SK-N-SH treated with all-trans-retinoic acid at 6 μM for 48 hours (cell line): ENCODE data around the gene HPCAL1.

Source experiments
- ATAC-seq: fragments of 200-7000 bp; cut with Tn5 transposase; 3 replicates; pipeline ENCODE4 v1.9.1; 2020; ENCODE audit warnings: mild to moderate bottlenecking, moderate library complexity
- ARNTL ChIP-seq: fragments of 450-650 bp; formaldehyde crosslinking; IDR thresholded peaks from 2 replicates; pipeline ENCODE4 v1.5.0; 2020; ENCODE audit warnings: low read depth, mild to moderate bottlenecking, moderate library complexity, borderline replicate concordance
- BACH2 ChIP-seq: fragments of 250-450 bp; sonication (Bioruptor Pico); IDR thresholded peaks from 2 replicates; pipeline ENCODE4 v1.9.0; 2021; ENCODE audit warnings: mild to moderate bottlenecking, borderline replicate concordance
- CREB5 ChIP-seq: fragments of 250-450 bp; sonication (Bioruptor Pico); IDR thresholded peaks from 2 replicates; pipeline ENCODE4 v1.5.1; 2020; ENCODE audit warnings: low read depth, mild to moderate bottlenecking, moderate library complexity
- CSDC2 ChIP-seq: fragments of 250-450 bp; sonication (Bioruptor Pico); IDR thresholded peaks from 2 replicates; pipeline ENCODE4 v1.5.0; 2020; ENCODE audit warnings: mild to moderate bottlenecking, moderate library complexity
- ESRRG ChIP-seq: fragments of 250-450 bp; sonication (Bioruptor Pico); IDR thresholded peaks from 2 replicates; pipeline ENCODE4 v1.6.1; 2021; ENCODE audit warnings: mild to moderate bottlenecking
- GLIS3 ChIP-seq: fragments of 250-450 bp; sonication (Bioruptor Pico); IDR thresholded peaks from 2 replicates; pipeline ENCODE4 v1.5.0; 2020; ENCODE audit warnings: mild to moderate bottlenecking, moderate library complexity
- ISL1 ChIP-seq: fragments of 250-450 bp; sonication (Bioruptor Pico); IDR thresholded peaks from 2 replicates; pipeline ENCODE4 v2.1.2; 2022; ENCODE audit warnings: mild to moderate bottlenecking, moderate library complexity
- OSR1 ChIP-seq: fragments of 250-450 bp; sonication (Bioruptor Pico); IDR thresholded peaks from 2 replicates; pipeline ENCODE4 v1.8.0; 2022; ENCODE audit warnings: moderate library complexity, mild to moderate bottlenecking, inconsistent platforms
- PATZ1 ChIP-seq: fragments of 250-450 bp; sonication (Bioruptor Pico); IDR thresholded peaks from 2 replicates; pipeline ENCODE4 v1.8.0; 2020; ENCODE audit warnings: mild to moderate bottlenecking, moderate library complexity, borderline replicate concordance
- PPARA ChIP-seq: fragments of 250-450 bp; sonication (Bioruptor Pico); IDR thresholded peaks from 2 replicates; pipeline ENCODE4 v1.5.0; 2020; ENCODE audit warnings: mild to moderate bottlenecking, borderline replicate concordance
- RARB ChIP-seq: fragments of 250-450 bp; sonication (Bioruptor Pico); IDR thresholded peaks from 2 replicates; pipeline ENCODE4 v1.8.0; 2021; ENCODE audit warnings: mild to moderate bottlenecking, moderate library complexity
- SNAI2 ChIP-seq: fragments of 250-450 bp; sonication (Bioruptor Pico); IDR thresholded peaks from 2 replicates; pipeline ENCODE4 v1.5.0; 2020; ENCODE audit warnings: mild to moderate bottlenecking, moderate library complexity
- TOX ChIP-seq: fragments of 250-450 bp; sonication (Bioruptor Pico); IDR thresholded peaks from 2 replicates; pipeline ENCODE4 v1.8.0; 2021; ENCODE audit warnings: mild to moderate bottlenecking, moderate library complexity, borderline replicate concordance
- TSHZ2 ChIP-seq: fragments of 250-450 bp; sonication (Bioruptor Pico); IDR thresholded peaks from 2 replicates; pipeline ENCODE4 v1.5.0; 2020; ENCODE audit warnings: mild to moderate bottlenecking, moderate library complexity
- ZC3H10 ChIP-seq: fragments of 250-450 bp; sonication (Bioruptor Pico); IDR thresholded peaks from 2 replicates; pipeline ENCODE4 v1.5.1; 2021; ENCODE audit warnings: mild to moderate bottlenecking, moderate library complexity
- ZFP3 ChIP-seq: fragments of 250-450 bp; sonication (Bioruptor Pico); IDR thresholded peaks from 2 replicates; pipeline ENCODE4 v1.5.0; 2020; ENCODE audit warnings: mild to moderate bottlenecking, moderate library complexity
- ZFP30 ChIP-seq: fragments of 450-650 bp; formaldehyde crosslinking; IDR thresholded peaks from 2 replicates; pipeline ENCODE4 v1.5.0; 2022; ENCODE audit warnings: mild to moderate bottlenecking, moderate library complexity
- ZNF565 ChIP-seq: fragments of 450-650 bp; formaldehyde crosslinking; conservative IDR thresholded peaks from 2 replicates; pipeline ENCODE4 v1.5.0; 2020; ENCODE audit warnings: low read depth, mild to moderate bottlenecking, moderate library complexity

The HPCAL1 gene

GRCh38 chr2:10276481-10277292 is 26.0 kb upstream of the HPCAL1 start (continued):
- no peak for TF ChIP-seq GLIS3 (CRISPR knock-in tag)
- no peak for TF ChIP-seq ESRRG (CRISPR knock-in tag)
- no peak for TF ChIP-seq ISL1
- no peak for TF ChIP-seq PPARA

GRCh38 chr2:10277293-10278028 is 25.2 kb upstream of the HPCAL1 start:
- no peak for ATAC-seq
- TF ChIP-seq OSR1 (no peak), ISL1 (no peak), CSDC2 (CRISPR knock-in tag) (no peak), ARNTL (CRISPR knock-in tag) (no peak), SNAI2 (CRISPR knock-in tag) (no peak), CREB5 (CRISPR knock-in tag) (no peak), BACH2 (CRISPR knock-in tag) (no peak), ESRRG (CRISPR knock-in tag) (no peak), ZFP30 (CRISPR knock-in tag) (no peak), PATZ1 (CRISPR knock-in tag) (no peak), RARB (CRISPR knock-in tag) (no peak)
- TF ChIP-seq, all 23 proteins: peak for 0

GRCh38 chr2:10278029-10278762 is 24.5 kb upstream of the HPCAL1 start:
- no peak for ATAC-seq
- no peak for TF ChIP-seq ZNF565 (CRISPR knock-in tag)
- TF ChIP-seq ZFP3 (CRISPR knock-in tag): no peak
- TF ChIP-seq SNAI2 (CRISPR knock-in tag): no peak
- TF ChIP-seq RARB (CRISPR knock-in tag): no peak
- no peak for TF ChIP-seq PPARA
- no peak for TF ChIP-seq ESRRG (CRISPR knock-in tag)
- TF ChIP-seq PATZ1 (CRISPR knock-in tag): no peak
- no peak for TF ChIP-seq CSDC2 (CRISPR knock-in tag)
- no peak for TF ChIP-seq TSHZ2 (CRISPR knock-in tag)
- no peak for TF ChIP-seq ISL1
- no peak for TF ChIP-seq OSR1
- no peak for TF ChIP-seq TOX (CRISPR knock-in tag)
- no peak for TF ChIP-seq BACH2 (CRISPR knock-in tag)
- TF ChIP-seq ARNTL (CRISPR knock-in tag): no peak
- TF ChIP-seq ZFP30 (CRISPR knock-in tag): no peak
- no peak for TF ChIP-seq GLIS3 (CRISPR knock-in tag)
- TF ChIP-seq ZC3H10 (CRISPR knock-in tag): no peak
